Testis (tissue), 3 donors: Measurements from ENCODE around the gene GPAT2. TPM values are rescaled to one million over a fixed set of nuclear protein-coding genes. Genes with fewer than 3 reads are reported as not detected.
"Not testable (repeated sequence)": the region's sequence is repeated elsewhere in the genome, so short reads cannot be mapped to it uniquely, and the experiment has no call there.

Experiments used
- DNase-seq: peaks from one replicate; pipeline ENCODE4 v3.0.0-alpha.2; 2019
- H3K27ac ChIP-seq, 2 donors: fragments of 200-600 bp; sonication (generic); one replicate each; pipeline ENCODE4 v1.5.1; 2019
- H3K27me3 ChIP-seq: fragments of 200-600 bp; sonication (generic); one replicate; pipeline ENCODE4 v1.5.1; 2019
- H3K36me3 ChIP-seq: fragments of 200-600 bp; sonication (generic); one replicate; pipeline ENCODE4 v1.5.1; 2017; ENCODE audit warnings: low read depth; ENCODE audit errors: missing control alignments
- H3K4me1 ChIP-seq: fragments of 200-600 bp; sonication (generic); one replicate; pipeline ENCODE4 v1.5.1; 2019
- H3K4me3 ChIP-seq, 2 donors: fragments of 200-600 bp; sonication (generic); one replicate each; pipeline ENCODE4 v1.5.1; 2017 to 2019
- H3K9me3 ChIP-seq: fragments of 200-600 bp; sonication (generic); one replicate; pipeline ENCODE4 v1.5.1; 2017
- POLR2A ChIP-seq: fragments of 450-650 bp; IDR thresholded peaks from one replicate; pipeline ENCODE4 v1.6.1; 2017; ENCODE audit warnings: antibody characterized with exemption, mild to moderate bottlenecking, moderate library complexity
- WGBS, 2 donors: methylation state at CpG; one replicate each; pipeline ENCODE4 v1.1.5; 2018; 5-methylcytosine and 5-hydroxymethylcytosine counted together
- intact Hi-C: fragments of 100-400 bp; cut with DNase I; formaldehyde crosslinking; loops from one replicate; pipeline ENCODE4 v1.15.1; 2023; ENCODE audit warnings: low total_unique reads
- polyA plus RNA-seq: library from polyadenylated mRNA; stranded (reverse); fragments of 350-450 nt; fragmentation: Illumina TruSeq; extraction: RNeasy Lipid Tissue Mini Kit (QIAGEN cat#74804); gene quantifications from one replicate; pipeline ENCODE4 v1.2.3, GENCODE V29; 2014; ENCODE audit warnings: low read depth, low replicate concordance; ENCODE audit not compliant: insufficient read depth
- total RNA-seq, 2 donors: library from RNA; depleted of rRNA; stranded (reverse); fragments of >200 nt; gene quantifications; one replicate each; pipeline ENCODE4 v1.2.3, GENCODE V29; 2016
- TF ChIP-seq, protein P1 (sequence below), 3 experiments: fragments of 450-650 bp in 2 of 3; fragments of 200-600 bp in 1 of 3; sonication (generic) in 1 of 3; IDR thresholded peaks; one replicate each; pipeline ENCODE4 v1.5.1; 2016 to 2019; ENCODE audit warnings: antibody characterized with exemption in 3 of 3, mild to moderate bottlenecking in 2 of 3, moderate library complexity in 1 of 3

GPAT2 gene
- total and polyA plus RNA-seq, 3 donors from 2014 or later, result 20.5 to 38.9 (median 23.5) TPM

DNA sequence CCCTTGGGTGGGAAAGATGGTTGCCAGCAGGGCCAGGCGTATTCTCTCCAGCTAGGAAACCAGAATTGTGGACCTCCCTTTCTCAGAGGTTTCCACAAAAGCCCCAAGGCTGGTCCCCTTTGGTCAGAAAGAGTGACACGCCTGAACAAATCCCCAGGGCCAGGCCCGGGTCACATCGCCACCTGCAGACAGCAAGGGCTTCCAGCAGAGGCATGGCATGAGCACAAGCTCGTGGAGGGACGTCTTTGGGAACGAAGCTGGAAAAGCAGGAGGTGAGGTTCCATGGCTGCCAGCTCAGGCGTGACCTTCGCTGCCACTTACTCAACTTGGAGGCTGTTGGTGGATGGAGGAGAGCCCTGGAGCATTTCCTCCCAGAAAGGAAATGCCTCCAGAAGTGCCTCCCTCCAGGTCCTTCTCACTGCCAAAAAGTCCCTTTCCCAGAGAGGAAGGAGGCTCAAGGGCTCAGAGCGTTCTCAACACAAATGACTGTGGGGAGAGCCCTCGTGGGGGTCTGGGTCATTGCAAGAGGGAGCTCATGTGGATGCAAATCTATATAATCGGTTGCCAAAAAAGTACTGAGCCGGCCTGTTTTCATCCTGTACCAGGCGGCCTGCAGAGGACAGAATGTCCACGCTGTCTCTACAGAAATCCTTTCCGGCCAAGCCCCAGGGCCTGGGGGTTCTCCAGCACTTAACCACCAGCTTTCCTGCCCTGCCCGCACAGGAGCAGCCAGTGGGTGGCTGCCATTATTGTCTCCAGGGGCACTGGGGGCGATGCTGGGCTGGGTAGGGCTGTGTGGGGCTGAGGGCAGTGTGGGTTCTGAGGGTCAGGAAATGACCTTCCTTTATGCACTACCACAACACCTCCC is 14.6 kb upstream of the GPAT2 start:
- H3K4me1 ChIP-seq, H3K27me3 ChIP-seq, H3K27ac ChIP-seq, DNase-seq, H3K4me3 ChIP-seq, intact Hi-C loops, H3K36me3 ChIP-seq, H3K9me3 ChIP-seq: not testable (repeated sequence)
- 21 to 78% methylated on average over 1 to 9 of the region's 18 CpGs for WGBS, 2 donors

DNA sequence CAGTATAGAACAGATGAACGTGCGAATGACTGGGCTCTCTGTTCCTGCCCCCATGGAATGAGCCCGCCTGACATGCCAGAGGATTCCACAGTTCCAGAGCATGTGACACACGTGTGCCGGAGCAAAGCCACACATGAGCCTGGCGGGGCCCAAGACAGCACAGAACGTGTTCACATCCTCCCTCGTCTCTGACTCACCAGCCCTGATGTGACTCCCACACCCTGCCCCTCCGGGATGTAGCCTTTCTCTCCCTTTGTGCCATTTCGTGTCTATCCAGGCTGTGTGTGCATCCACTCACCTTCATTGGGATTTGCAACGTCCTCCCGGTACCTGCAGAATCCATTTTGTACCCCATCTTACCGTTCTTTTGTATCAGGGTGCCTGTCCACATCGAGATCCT is 838 bp upstream of the GPAT2 start:
- H3K27ac ChIP-seq, DNase-seq, H3K36me3 ChIP-seq, H3K27me3 ChIP-seq, H3K4me1 ChIP-seq, H3K4me3 ChIP-seq, intact Hi-C loops, H3K9me3 ChIP-seq: not testable (repeated sequence)
- WGBS, 2 donors, result no CpG with 5 or more reads among the region's 14 CpGs

DNA sequence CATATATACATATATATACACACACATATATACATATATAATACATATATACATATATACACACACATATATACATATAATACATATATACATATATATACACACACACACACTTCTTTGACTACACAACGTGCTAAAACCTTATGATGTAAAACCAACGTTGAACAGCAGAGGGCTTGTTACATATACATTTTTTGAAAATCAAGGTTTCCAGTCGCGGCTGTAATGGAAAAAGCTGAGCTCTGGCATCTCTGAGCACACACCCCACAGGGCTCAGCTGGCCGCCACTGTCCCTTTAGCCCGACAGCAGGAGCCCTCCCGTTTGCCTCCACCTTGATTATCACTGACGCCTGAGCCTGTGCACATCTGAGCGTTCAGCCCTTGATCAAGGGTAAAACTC is 719 bp downstream of the GPAT2 start:
- 11% methylated on average over 1 of the region's 9 CpGs; no CpG with 5 or more reads in 1 of the 2 donors for WGBS, 2 donors
- H3K27ac ChIP-seq, DNase-seq, H3K36me3 ChIP-seq, H3K9me3 ChIP-seq, intact Hi-C loops, H3K4me3 ChIP-seq, H3K4me1 ChIP-seq, H3K27me3 ChIP-seq: not testable (repeated sequence)

DNA sequence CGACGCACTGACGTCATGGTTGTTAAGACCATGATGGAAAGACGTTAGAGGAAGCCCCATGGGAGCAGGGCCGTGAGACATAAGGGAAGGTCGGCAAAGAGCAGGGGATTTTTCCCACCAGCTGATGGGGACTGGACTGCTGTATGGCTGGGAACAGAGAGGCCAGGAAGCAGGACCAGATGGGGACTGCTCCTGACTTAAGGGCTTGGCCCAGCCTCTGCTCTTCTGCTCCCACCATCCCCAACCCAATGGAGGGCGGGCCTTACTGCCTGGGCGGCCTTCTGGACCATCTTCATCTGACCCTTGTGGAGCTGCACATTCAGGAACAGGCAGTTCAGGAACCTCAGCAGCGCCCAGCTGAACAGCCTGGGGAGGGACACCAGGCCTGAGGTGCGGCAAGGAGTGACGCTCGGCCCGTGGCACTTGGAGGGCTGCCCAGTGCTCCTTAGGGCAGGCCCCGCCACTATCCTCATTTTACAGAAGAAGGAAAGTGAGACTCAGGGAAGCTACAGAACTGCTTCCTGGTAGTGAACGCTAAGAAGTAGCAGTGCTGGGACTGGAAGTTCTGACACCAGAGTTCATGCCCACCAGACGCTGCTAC is 6.9 kb downstream of the GPAT2 start:
- H3K27me3 ChIP-seq, H3K4me3 ChIP-seq, DNase-seq, H3K9me3 ChIP-seq, H3K4me1 ChIP-seq, intact Hi-C loops, H3K27ac ChIP-seq, H3K36me3 ChIP-seq: not testable (repeated sequence)
- no CpG with 5 or more reads among the region's 16 CpGs for WGBS, 2 donors

DNA sequence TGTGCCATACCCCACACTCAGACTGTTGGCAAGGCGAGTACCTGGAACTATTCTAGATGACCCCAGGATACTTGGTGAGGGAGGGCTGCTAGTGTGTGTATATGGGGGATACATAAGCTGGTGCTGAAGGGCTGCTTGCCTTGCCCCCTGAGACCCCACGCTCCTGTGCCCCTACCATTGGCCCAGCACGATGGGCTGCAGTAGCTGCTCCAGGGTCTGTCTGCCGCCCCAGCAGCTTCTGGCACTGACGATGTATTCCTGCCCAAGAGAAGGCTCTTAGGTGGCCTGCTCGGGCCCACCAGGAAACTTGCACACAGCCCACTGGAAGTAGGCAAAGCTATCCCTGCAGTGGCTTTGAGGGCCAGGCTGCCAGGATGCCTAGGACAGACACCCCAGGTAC is 9.0 kb downstream of the GPAT2 start:
- 96% methylated on average over 5 of the region's 6 CpGs; no CpG with 5 or more reads in 1 of the 2 donors for WGBS, 2 donors
- H3K27me3 ChIP-seq, DNase-seq, H3K4me3 ChIP-seq, H3K27ac ChIP-seq, intact Hi-C loops, H3K9me3 ChIP-seq, H3K4me1 ChIP-seq, H3K36me3 ChIP-seq: not testable (repeated sequence)

DNA sequence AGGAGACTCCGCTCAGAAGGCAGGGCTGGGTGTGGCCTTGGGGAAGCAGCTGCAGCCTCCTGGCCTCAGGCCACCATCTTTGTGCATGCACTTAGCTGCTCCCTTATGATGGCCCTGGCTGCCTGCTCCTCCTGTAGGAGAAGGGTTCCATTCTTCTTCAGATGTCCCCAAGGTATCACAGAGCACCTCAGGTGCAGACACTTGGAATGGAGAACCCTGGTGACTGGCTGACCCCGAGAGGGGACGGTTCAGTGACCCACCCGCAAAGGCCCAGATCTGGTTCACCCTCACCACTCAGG is 9.6 kb downstream of the GPAT2 start:
- Histone ChIP-seq H3K36me3 (no peaks in the 10 kb centered on the region), H3K27me3 (no peaks in the 10 kb centered on the region), H3K4me3 (no peak overlapping the region), H3K27ac (no peak overlapping the region), H3K4me1 (no peaks in the 10 kb centered on the region), H3K9me3 (no peaks in the 10 kb centered on the region)
- no peak for TF ChIP-seq POLR2A
- TF ChIP-seq, protein P1, sequence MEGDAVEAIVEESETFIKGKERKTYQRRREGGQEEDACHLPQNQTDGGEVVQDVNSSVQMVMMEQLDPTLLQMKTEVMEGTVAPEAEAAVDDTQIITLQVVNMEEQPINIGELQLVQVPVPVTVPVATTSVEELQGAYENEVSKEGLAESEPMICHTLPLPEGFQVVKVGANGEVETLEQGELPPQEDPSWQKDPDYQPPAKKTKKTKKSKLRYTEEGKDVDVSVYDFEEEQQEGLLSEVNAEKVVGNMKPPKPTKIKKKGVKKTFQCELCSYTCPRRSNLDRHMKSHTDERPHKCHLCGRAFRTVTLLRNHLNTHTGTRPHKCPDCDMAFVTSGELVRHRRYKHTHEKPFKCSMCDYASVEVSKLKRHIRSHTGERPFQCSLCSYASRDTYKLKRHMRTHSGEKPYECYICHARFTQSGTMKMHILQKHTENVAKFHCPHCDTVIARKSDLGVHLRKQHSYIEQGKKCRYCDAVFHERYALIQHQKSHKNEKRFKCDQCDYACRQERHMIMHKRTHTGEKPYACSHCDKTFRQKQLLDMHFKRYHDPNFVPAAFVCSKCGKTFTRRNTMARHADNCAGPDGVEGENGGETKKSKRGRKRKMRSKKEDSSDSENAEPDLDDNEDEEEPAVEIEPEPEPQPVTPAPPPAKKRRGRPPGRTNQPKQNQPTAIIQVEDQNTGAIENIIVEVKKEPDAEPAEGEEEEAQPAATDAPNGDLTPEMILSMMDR (IDR thresholded peaks at IDR 0.05), result no peak
- peak; percentile 48 for DNase-seq
- intact Hi-C loops, result no loop called here
- WGBS, 2 donors, result 67 to 94% methylated on average over 1 to 4 of the region's 4 CpGs

DNA sequence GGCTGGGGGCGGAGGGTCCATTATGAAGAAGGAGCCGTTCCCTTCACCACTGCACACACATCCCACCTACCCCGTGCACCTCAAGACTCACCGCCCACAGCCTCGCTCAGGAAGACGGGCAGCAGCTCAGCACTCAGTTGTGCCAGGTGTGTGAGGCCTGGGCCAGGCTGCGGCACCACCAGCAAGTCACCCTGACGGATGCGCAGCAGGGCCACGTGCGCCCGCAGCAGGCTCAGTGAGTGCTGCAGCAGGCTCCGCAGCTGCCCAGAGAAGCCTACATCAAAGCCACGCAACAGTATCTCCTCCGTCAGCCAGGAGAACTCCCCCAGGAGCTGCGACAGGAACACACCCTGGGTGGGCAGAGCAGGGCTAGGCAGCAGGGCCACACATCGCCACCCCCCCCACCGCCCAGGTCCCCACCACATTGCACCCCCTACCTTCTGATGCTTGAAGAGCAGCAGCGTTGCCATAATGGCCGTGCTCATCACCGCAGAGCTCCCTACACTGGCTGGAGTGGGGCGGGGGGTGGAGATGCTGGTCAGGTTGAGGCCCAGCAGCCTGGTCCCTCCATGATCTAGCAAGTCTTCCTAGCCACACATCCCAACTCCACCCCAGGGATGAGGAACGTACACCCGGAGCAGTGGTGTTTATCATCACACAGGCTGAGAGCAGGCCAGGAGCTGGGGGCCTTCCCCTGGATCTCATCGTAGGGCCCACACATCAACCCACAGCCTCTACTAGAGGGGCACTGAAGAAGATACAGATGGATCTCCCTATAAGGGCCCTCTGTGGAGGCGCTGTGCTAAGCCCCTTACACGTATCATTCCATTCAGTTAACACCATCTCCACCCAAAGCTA is 10.2 kb downstream of the GPAT2 start:
- Histone ChIP-seq H3K36me3 (no peaks in the 10 kb centered on the region), H3K4me1 (no peaks in the 10 kb centered on the region), H3K27me3 (no peaks in the 10 kb centered on the region), H3K27ac (no peak overlapping the region), H3K9me3 (no peaks in the 10 kb centered on the region), H3K4me3 (no peak overlapping the region)
- intact Hi-C loops, result no loop called here
- WGBS, 2 donors, result 86 to 90% methylated on average over 14 to 24 of the region's 27 CpGs
- TF ChIP-seq POLR2A, result no peak
- TF ChIP-seq, protein P1 (IDR thresholded peaks at IDR 0.05), result no peak
- DNase-seq, result no peak

DNA sequence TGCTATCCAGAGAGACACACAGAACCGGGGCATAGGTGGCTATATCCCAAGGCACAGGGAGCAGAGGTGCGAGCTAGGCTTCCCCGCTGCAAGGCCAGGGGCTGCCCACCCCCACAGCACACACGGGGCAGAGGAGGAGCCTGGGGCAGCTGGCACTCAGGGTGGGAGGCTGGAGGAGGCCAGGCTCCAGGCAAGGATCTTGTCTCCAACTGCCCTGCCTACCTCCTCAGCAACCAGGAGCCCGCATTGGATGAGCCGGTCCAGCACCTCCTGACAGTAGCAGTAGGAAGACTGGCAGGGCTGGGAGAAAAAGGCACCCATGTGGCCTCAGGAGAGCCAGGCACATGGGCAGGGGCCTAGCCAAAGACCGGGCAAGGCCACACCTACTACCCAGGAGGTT is 11.0 kb downstream of the GPAT2 start:
- DNase-seq, H3K4me3 ChIP-seq, H3K27ac ChIP-seq, H3K27me3 ChIP-seq, H3K36me3 ChIP-seq, intact Hi-C loops, H3K9me3 ChIP-seq, H3K4me1 ChIP-seq: not testable (repeated sequence)
- 82% methylated on average over 6 of the region's 7 CpGs; no CpG with 5 or more reads in 1 of the 2 donors for WGBS, 2 donors
